Measurements from ENCODE around the gene METAP2. TPM values are rescaled to one million over a fixed set of nuclear protein-coding genes. Genes with fewer than 3 reads are reported as not detected.
A peak's percentile ranks its signal among the peaks of the same experiment; 100 is the strongest.

Gene METAP2
- polyA plus RNA-seq, 1 of the 3 experiments (the other 2 are of a cell fraction): 35.8 TPM

DNA sequence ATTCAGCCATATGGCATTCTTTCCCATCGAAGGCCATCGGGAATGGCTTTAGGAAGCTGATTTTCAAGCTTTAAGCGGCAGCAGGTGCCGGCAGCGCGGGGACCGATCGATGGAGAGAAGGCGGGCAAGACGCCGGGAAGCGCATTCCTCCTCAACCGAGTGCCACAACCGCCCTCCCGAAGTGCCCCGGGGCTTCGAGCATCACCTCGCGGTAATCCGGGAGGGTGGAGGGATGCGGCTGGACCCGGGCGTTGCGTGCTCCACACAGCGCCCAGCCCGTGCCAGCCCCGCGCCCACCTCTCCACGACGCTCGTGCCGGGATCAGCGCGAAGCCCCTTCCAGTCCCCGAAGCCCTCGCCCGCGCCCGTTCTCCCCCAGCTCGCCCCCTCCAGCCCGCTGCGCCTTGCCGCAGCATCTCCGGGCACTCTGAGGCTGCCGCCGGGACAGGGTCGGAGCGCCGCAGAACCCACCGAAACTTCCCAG, 74.1 kb downstream of the METAP2 start (continued):
- TF ChIP-seq, protein P1, sequence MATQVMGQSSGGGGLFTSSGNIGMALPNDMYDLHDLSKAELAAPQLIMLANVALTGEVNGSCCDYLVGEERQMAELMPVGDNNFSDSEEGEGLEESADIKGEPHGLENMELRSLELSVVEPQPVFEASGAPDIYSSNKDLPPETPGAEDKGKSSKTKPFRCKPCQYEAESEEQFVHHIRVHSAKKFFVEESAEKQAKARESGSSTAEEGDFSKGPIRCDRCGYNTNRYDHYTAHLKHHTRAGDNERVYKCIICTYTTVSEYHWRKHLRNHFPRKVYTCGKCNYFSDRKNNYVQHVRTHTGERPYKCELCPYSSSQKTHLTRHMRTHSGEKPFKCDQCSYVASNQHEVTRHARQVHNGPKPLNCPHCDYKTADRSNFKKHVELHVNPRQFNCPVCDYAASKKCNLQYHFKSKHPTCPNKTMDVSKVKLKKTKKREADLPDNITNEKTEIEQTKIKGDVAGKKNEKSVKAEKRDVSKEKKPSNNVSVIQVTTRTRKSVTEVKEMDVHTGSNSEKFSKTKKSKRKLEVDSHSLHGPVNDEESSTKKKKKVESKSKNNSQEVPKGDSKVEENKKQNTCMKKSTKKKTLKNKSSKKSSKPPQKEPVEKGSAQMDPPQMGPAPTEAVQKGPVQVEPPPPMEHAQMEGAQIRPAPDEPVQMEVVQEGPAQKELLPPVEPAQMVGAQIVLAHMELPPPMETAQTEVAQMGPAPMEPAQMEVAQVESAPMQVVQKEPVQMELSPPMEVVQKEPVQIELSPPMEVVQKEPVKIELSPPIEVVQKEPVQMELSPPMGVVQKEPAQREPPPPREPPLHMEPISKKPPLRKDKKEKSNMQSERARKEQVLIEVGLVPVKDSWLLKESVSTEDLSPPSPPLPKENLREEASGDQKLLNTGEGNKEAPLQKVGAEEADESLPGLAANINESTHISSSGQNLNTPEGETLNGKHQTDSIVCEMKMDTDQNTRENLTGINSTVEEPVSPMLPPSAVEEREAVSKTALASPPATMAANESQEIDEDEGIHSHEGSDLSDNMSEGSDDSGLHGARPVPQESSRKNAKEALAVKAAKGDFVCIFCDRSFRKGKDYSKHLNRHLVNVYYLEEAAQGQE (IDR thresholded peaks at IDR 0.05; ENCODE audit: low read depth, low read length): no peak
- no peak for TF ChIP-seq GATA2 (CRISPR knock-in tag; IDR thresholded peaks at IDR 0.05)

DNA sequence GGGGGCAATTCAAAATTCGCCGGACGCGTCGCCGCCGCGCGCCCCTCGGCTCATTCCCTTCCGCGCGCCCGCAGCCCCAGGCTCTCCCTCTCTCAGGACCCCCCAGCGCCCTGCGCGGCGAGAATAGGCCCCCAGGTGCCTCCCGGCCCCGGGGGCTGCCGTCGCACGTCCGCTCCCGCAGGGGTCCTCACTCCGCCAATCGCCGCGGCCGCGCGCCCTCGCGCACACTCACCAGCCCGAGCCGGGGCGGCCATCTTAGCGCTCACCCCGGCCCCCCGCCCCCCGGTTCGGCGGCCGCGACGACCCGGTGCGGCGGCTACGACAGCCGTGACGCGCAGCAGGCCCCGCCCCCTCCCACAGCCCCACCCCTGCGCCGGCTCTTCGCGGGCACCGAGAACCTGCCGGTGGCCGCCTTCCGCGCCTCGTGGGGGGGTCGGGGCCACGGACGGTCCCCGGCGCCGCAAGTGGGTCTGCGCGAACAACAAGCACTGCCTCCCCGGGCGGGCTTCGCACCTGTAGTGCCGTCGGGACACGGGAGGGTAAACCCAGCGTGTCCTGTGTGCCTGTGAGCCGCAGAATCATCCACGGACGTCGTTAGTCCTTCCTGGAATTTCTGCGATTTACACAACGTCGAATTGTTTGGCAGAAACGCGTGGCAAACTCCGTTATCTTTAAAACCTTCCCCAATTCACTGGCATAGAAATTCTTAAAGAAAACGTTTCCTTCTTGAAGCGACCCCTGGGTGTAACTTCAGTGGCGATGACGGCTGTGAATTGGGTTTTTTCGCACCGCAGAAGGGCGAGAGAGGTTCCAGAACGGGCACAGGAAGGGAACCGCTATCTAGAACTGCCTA, 74.8 kb downstream of the METAP2 start:
- Histone ChIP-seq H3K4me3 (ENCODE audit: low read depth in 2 of 2, low read length in 1 of 2) (peak overlapping the region; percentile 65 to 69), H3F3A (replicated peaks; ENCODE audit: insufficient read depth) (peaks cover 7% of the 10 kb centered on the region), H2AFZ (ENCODE audit: low read depth) (peak overlapping the region; percentile 76; the same call in 1 of the 2 replicates), H3K9ac (no peak overlapping the region), H3K27ac (ENCODE audit: low read depth in 2 of 2, low read length in 1 of 2) (peak overlapping the region in 1 of 2 experiments; percentile 62; a peak in 1 of 4 replicates), H3K36me3 (replicated peaks in 1 of 2; ENCODE audit: control insufficient read depth in 1 of 2, insufficient read depth in 2 of 2, low read length in 1 of 2) (no peaks in the 10 kb centered on the region), H3K27me3 (ENCODE audit: insufficient read depth) (0 out of 2 replicates have a peak, but pooled peaks cover 5% of the 10 kb centered on the region), H3K9me2 (no peaks in the 10 kb centered on the region), H3K9me3 (no peaks in the 10 kb centered on the region), H3K79me2 (ENCODE audit: insufficient read depth) (no peaks in the 10 kb centered on the region), H3K4me1 (ENCODE audit: control insufficient read depth in 1 of 2, insufficient read depth in 2 of 2, low read depth in 1 of 2, low read length in 1 of 2) (no peaks in the 10 kb centered on the region; a peak in 1 of 4 replicates), H4K20me1 (ENCODE audit: insufficient read depth) (no peaks in the 10 kb centered on the region), H3K4me2 (peak overlapping the region; percentile 70)
- ChIA-PET POLR2A (no interaction called here), CTCF (interaction anchor here (1.3 to 1.7 kb wide), 2 partner anchors 10 to 15 kb away, joined by 6 to 10 read pairs; no protein-coding TSS in a partner anchor)
- TF ChIP-seq, protein P2, sequence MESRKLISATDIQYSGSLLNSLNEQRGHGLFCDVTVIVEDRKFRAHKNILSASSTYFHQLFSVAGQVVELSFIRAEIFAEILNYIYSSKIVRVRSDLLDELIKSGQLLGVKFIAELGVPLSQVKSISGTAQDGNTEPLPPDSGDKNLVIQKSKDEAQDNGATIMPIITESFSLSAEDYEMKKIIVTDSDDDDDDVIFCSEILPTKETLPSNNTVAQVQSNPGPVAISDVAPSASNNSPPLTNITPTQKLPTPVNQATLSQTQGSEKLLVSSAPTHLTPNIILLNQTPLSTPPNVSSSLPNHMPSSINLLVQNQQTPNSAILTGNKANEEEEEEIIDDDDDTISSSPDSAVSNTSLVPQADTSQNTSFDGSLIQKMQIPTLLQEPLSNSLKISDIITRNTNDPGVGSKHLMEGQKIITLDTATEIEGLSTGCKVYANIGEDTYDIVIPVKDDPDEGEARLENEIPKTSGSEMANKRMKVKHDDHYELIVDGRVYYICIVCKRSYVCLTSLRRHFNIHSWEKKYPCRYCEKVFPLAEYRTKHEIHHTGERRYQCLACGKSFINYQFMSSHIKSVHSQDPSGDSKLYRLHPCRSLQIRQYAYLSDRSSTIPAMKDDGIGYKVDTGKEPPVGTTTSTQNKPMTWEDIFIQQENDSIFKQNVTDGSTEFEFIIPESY (IDR thresholded peaks at IDR 0.05; ENCODE audit: borderline replicate concordance, low read depth): no peak
- peak; percentile 12; the same call in 1 of the 2 replicates for TF ChIP-seq NRF1 (IDR thresholded peaks at IDR 0.05; ENCODE audit: low read depth, low read length)
- TF ChIP-seq FOSL2 (IDR thresholded peaks at IDR 0.05; ENCODE audit: borderline replicate concordance, low read depth): no peak
- TF ChIP-seq, protein P3, sequence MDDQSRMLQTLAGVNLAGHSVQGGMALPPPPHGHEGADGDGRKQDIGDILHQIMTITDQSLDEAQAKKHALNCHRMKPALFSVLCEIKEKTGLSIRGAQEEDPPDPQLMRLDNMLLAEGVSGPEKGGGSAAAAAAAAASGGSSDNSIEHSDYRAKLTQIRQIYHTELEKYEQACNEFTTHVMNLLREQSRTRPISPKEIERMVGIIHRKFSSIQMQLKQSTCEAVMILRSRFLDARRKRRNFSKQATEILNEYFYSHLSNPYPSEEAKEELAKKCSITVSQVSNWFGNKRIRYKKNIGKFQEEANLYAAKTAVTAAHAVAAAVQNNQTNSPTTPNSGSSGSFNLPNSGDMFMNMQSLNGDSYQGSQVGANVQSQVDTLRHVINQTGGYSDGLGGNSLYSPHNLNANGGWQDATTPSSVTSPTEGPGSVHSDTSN (IDR thresholded peaks at IDR 0.05): no peak
- no peak for TF ChIP-seq RAD21 (IDR thresholded peaks at IDR 0.05; ENCODE audit: low read length)
- TF ChIP-seq YY1 (IDR thresholded peaks at IDR 0.05; ENCODE audit: low read depth): peak; percentile 47; the same call in 1 of the 2 replicates
- 49% methylated on average over 28 of the region's 98 CpGs for WGBS (ENCODE audit: low lambda C conversion rate)
- peak; percentile 98 for DNase-seq

Measured in SK-N-SH (cell line).